GM12873 (cell line): Measurements from ENCODE around the gene VPS25.

Experiments used
- CTCF ChIP-seq: IDR thresholded peaks from 2 replicates; pipeline ENCODE4 v1.5.1; 2012; ENCODE audit warnings: low read depth, mild to moderate bottlenecking, moderate library complexity, low read length, control low read depth; ENCODE audit not compliant: insufficient read depth; ENCODE audit errors: missing control alignments

VPS25 gene

GRCh38 chr17:42773290-42774035, at the start of gene VPS25:
Gene VPS25 (plus strand): TSS chr17:42773449. CDS start chr17:42773476, 27 bp downstream.
- TF ChIP-seq CTCF: peak; percentile 9

DNA sequence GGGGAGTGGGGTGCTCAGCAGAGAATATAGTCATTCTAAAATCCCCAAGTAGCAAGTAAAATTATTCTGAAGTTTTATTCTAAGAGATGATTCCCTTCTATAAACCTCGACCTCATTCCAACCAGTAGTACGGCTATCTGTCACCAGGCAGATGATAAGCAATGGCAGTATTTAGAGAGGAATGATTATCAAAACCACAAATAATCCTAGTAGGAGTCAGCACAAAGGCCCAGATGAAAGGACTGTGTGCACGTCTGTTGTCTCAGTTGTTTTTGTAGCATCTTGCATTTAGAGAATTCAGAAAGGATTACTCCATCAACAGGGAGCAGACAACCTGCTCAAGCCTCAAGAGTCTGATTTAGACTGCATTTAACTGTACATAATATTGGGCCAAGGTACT, 49.6 kb upstream of the VPS25 start:
- no peak for TF ChIP-seq CTCF

DNA sequence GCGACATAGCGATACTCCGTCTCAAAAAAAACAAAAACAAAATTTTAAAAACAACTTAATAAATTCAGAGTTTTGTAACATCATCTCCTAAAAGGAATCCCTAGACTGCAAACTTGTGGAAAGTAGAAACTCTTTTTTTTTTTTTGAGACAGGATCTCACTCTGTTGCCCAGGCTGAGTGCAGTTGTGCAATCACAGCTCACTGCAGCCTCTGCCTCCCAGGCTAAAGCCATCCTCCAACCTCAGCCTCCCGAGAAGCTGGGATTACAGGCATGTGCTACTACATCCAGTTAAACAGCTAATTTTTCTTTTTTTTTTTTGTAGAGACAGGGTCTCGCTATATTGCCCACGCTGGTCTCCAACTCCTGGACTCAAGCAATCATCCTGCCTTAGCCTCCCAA, 48.1 kb upstream of the VPS25 start:
- no peak for TF ChIP-seq CTCF

- no peak for TF ChIP-seq CTCF
Measured at GRCh38 chr17:42740699-42741098, 32.5 kb upstream of the VPS25 start.

GRCh38 chr17:42743595-42744282, 29.5 kb upstream of the VPS25 start:
- peak; percentile 4 for TF ChIP-seq CTCF

DNA sequence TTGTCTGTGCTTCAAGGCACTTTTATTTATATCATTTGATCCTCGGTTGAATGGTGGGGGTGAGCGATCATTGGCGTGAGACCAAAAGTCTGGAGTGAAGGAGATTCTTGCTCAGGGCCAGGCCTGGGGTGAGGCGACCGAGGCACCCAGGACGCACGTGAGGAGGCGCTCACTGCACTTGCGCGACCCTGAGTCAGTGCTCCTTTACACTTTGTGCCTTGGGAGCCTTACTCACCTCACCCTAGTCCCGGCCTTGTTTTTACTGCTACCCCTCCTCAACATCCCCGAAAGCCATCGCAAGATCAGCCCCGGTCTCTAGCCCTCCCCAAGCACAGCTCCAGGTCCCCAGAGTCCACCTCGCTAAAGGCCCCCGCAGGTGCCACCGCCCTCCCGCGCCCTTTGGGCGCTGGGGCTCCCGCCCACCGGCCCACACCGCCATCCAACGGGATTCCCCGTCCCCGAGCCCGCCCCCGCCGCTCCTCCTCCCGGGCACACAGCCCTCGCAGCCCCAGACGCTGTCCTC, 28.9 kb upstream of the VPS25 start:
- no peak for TF ChIP-seq CTCF
